Lower leg skin (tissue), 3 donors: ENCODE results near the gene CTAGE4.
"Not testable (repeated sequence)": the region's sequence is repeated elsewhere in the genome, so short reads cannot be mapped to it uniquely, and the experiment has no call there.

Source experiments
- CTCF ChIP-seq, 3 donors: fragments of 450-650 bp; IDR thresholded peaks; one replicate each; pipeline ENCODE4 v1.5.1; 2016; ENCODE audit warnings: antibody characterized with exemption in 3 of 3, mild to moderate bottlenecking in 3 of 3, moderate library complexity in 2 of 3
- POLR2A ChIP-seq, 2 donors: fragments of 450-650 bp; IDR thresholded peaks; one replicate each; pipeline ENCODE4 v1.6.1; 2016 to 2017; ENCODE audit warnings: antibody characterized with exemption in 2 of 2, mild to moderate bottlenecking in 1 of 2, moderate library complexity in 1 of 2

- not testable (repeated sequence) for TF ChIP-seq CTCF, POLR2A (IDR thresholded peaks at IDR 0.05)
These were observed 35.3 kb downstream of the CTAGE4 start for GRCh38 chr7:144218581-144218980.
